IMR-90 (cell line): ENCODE results near the gene CABP2. TPM values are rescaled to one million over a fixed set of nuclear protein-coding genes. Genes with fewer than 3 reads are reported as not detected.

Source experiments
- ATAC-seq: fragments of 200-7000 bp; cut with Tn5 transposase; 2 replicates; pipeline ENCODE4 v1.9.1; 2020; ENCODE audit warnings: low read depth, mild to moderate bottlenecking, moderate library complexity
- BruUV-seq: library from RNA; stranded (reverse); fragments of 400-500 nt; replicated peaks from 2 replicates; lab custom pipeline; 2021; lab: Mats Ljungman, UMichigan
- CTCF ChIA-PET: fragments of 300-600 bp; formaldehyde crosslinking; extraction: SDS; loops from one replicate; lab custom pipeline; 2021; ENCODE audit warnings: antibody characterized with exemption; lab: Yijun Ruan, JAX
- POLR2A ChIA-PET: fragments of 300-600 bp; sonication (Branson Sonifier 250); formaldehyde crosslinking; loops from one replicate; lab custom pipeline; 2022; ENCODE audit warnings: antibody characterized with exemption; ENCODE audit not compliant: unreplicated experiment; lab: Charles Lee
- DNase-seq: peaks from one replicate; pipeline ENCODE4 v3.0.0; 2013
- H2AFZ ChIP-seq: replicated peaks from 2 replicates; pipeline ENCODE3; 2013; ENCODE audit warnings: low read length, mild to moderate bottlenecking; ENCODE audit not compliant: poor library complexity
- H2AK5ac ChIP-seq: 2 replicates; pipeline ENCODE4 v1.6.1; 2013; ENCODE audit warnings: low read depth, low read length, inconsistent platforms
- H2AK9ac ChIP-seq: replicated peaks from 2 replicates; pipeline ENCODE3; 2013; ENCODE audit warnings: mild to moderate bottlenecking, low read depth, low read length, moderate library complexity; ENCODE audit not compliant: poor library complexity
- H2BK120ac ChIP-seq: 2 replicates; pipeline ENCODE4 v1.6.1; 2013; ENCODE audit warnings: low read depth, low read length, inconsistent platforms
- H2BK15ac ChIP-seq: 3 replicates; pipeline ENCODE4 v1.6.1; 2013; ENCODE audit warnings: low read depth, low read length, inconsistent platforms
- H2BK20ac ChIP-seq: 2 replicates; pipeline ENCODE4 v1.6.1; 2013; ENCODE audit warnings: low read depth, mild to moderate bottlenecking, inconsistent platforms, low read length, moderate library complexity
- H2BK5ac ChIP-seq: 2 replicates; pipeline ENCODE4 v1.6.1; 2013; ENCODE audit warnings: mild to moderate bottlenecking, low read depth, low read length, inconsistent platforms; ENCODE audit not compliant: poor library complexity, severe bottlenecking
- H3K14ac ChIP-seq: replicated peaks from 2 replicates; pipeline ENCODE4 v1.6.1; 2013; ENCODE audit warnings: low read depth, low read length, inconsistent platforms
- H3K18ac ChIP-seq: 2 replicates; pipeline ENCODE4 v1.6.1; 2013; ENCODE audit warnings: low read depth, low read length, control low read depth
- H3K23ac ChIP-seq: 2 replicates; pipeline ENCODE4 v1.6.1; 2013; ENCODE audit warnings: low read depth, low read length, inconsistent platforms
- H3K27ac ChIP-seq: 2 replicates; pipeline ENCODE4 v1.5.1; 2013; ENCODE audit warnings: mild to moderate bottlenecking, control low read depth, low read length; ENCODE audit not compliant: insufficient read depth
- H3K27me3 ChIP-seq: 2 replicates; pipeline ENCODE4 v1.6.1; 2013; ENCODE audit warnings: low read length; ENCODE audit not compliant: control insufficient read depth, insufficient read depth
- H3K36me3 ChIP-seq: 2 replicates; pipeline ENCODE4 v1.6.1; 2013; ENCODE audit warnings: low read length, mixed read lengths; ENCODE audit not compliant: control insufficient read depth, insufficient read depth
- H3K4ac ChIP-seq: 2 replicates; pipeline ENCODE4 v1.6.1; 2013; ENCODE audit warnings: low read depth, low read length, inconsistent platforms
- H3K4me1 ChIP-seq: 2 replicates; pipeline ENCODE4 v1.6.1; 2013; ENCODE audit warnings: low read length, mixed read lengths; ENCODE audit not compliant: control insufficient read depth, insufficient read depth
- H3K4me2 ChIP-seq: 2 replicates; pipeline ENCODE4 v1.6.1; 2013; ENCODE audit warnings: low read depth, mild to moderate bottlenecking, control low read depth, low read length, moderate library complexity
- H3K4me3 ChIP-seq: 2 replicates; pipeline ENCODE4 v1.5.1; 2013; ENCODE audit warnings: low read depth, mild to moderate bottlenecking, control low read depth, low read length, moderate library complexity; ENCODE audit not compliant: insufficient read depth
- H3K56ac ChIP-seq: 2 replicates; pipeline ENCODE4 v1.6.1; 2013; ENCODE audit warnings: low read length, inconsistent platforms; ENCODE audit not compliant: insufficient read depth; ENCODE audit errors: extremely low read depth
- H3K79me1 ChIP-seq, 2 experiments: 2 replicates each; pipeline ENCODE4 v1.6.1; 2013; ENCODE audit warnings: low read length in 2 of 2, inconsistent platforms in 1 of 2, low read depth in 1 of 2
- H3K9ac ChIP-seq: 2 replicates; pipeline ENCODE4 v1.6.1; 2013; ENCODE audit warnings: low read depth, low read length, control low read depth
- H3K9me1 ChIP-seq: 2 replicates; pipeline ENCODE4 v1.6.1; 2013; ENCODE audit warnings: low read length, inconsistent platforms; ENCODE audit not compliant: insufficient read depth
- H3K9me3 ChIP-seq: 2 replicates; pipeline ENCODE4 v1.6.1; 2013; ENCODE audit warnings: low read length; ENCODE audit not compliant: control insufficient read depth, insufficient read depth
- H4K20me1 ChIP-seq: 2 replicates; pipeline ENCODE4 v1.6.1; 2013; ENCODE audit warnings: low read length, inconsistent platforms; ENCODE audit not compliant: insufficient read depth
- H4K5ac ChIP-seq: 2 replicates; pipeline ENCODE4 v1.6.1; 2013; ENCODE audit warnings: mild to moderate bottlenecking, low read depth, low read length, control low read depth
- H4K8ac ChIP-seq, 2 experiments: 2 replicates each; pipeline ENCODE4 v1.6.1; 2013; ENCODE audit warnings: low read depth in 2 of 2, low read length in 2 of 2, control low read depth in 1 of 2, inconsistent platforms in 1 of 2
- H4K91ac ChIP-seq: 2 replicates; pipeline ENCODE4 v1.6.1; 2013; ENCODE audit warnings: low read depth, low read length, inconsistent platforms; ENCODE audit not compliant: insufficient read depth
- WGBS, 2 experiments: methylation state at CpG; one replicate each; pipeline versions ENCODE4 v1.1.5 to v1.1.7; 2013; ENCODE audit warnings: missing lambda C conversion rate in 2 of 2; ENCODE audit not compliant: insufficient read length in 1 of 2; ENCODE audit errors: extremely low coverage in 2 of 2; 5-methylcytosine and 5-hydroxymethylcytosine counted together
- dilution Hi-C: fragments of 300-500 bp; cut with HindIII; formaldehyde crosslinking; loops from one replicate; pipeline ENCODE4 v1.14.3; 2018; ENCODE audit warnings: low sequenced_read_pairs; ENCODE audit not compliant: unreplicated experiment
- in situ Hi-C: fragments of 300-500 bp; cut with MboI; formaldehyde crosslinking; loops from 3 replicates; pipeline ENCODE4 v1.14.3; 2019; ENCODE audit warnings: low sequenced_read_pairs, inconsistent platforms, mixed read lengths
- intact Hi-C: fragments of 100-400 bp; cut with micrococcal nuclease; formaldehyde crosslinking; loops from 2 replicates; pipeline ENCODE4 v1.10.0; 2022
- polyA plus RNA-seq, 3 experiments: library from polyadenylated mRNA; depleted of rRNA; stranded (reverse); fragments of >200 nt; gene quantifications; 2 replicates each; pipeline ENCODE4 v1.2.3, GENCODE V29; 2012; ENCODE audit warnings: low replicate concordance in 1 of 3
- total RNA-seq: library from RNA; depleted of rRNA; stranded (reverse); fragments of >200 nt; gene quantifications from 2 replicates; pipeline ENCODE4 v1.2.3, GENCODE V29; 2012
- TF ChIP-seq, protein P1 (sequence below): conservative IDR thresholded peaks from 2 replicates; pipeline ENCODE4 v1.5.1; 2012; ENCODE audit warnings: mild to moderate bottlenecking, low read depth, low read length, improper control_type of control experiment

CABP2 gene
- total and polyA plus RNA-seq, 2 of the 4 experiments (the other 2 are of a cell fraction): not detected

DNA sequence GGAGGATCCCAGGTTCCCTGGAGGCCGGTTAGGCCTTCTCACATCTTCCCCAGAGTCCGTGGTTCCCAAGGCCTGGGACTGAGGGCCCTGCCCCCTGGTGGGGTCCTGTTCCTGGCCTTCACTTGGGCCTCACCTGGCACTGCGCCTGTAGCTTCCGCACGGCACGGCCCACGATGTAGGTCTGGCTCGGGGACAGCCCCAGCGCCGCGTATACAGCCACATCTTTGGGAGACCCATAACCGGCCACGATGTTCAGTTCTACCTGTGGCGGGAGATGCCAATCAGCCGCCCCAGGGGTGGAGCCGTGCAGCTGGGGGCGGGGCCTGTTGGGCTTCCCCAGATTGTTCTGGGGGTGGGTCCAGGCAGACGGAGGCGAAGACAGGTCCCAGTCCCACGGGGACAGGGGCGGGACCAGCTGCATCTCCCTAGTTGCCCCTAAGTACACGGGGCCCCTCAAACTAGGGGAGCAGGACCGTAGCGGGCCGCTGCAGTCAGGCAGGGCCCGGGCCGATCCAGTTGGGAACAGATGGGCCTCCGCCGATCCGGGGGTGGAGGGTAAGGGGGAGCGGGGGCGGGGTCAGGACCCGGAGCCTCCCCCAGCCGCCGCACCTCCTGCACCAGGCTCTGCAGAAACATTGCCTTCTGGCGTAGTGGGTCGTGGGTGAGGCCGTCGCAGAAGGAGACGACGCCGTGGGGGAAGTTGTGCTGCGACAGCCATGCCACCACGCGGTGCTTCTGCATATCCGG, 30.3 kb downstream of the CABP2 start:
- Histone ChIP-seq H2AK9ac (peak overlapping the region; percentile 37), H2BK5ac (no peak overlapping the region), H3K27me3 (no peaks in the 10 kb centered on the region), H3K36me3 (peaks cover 57% of the 10 kb centered on the region), H3K9me1 (peaks cover 4% of the 10 kb centered on the region; the same call in 1 of the 2 replicates), H3K9me3 (no peaks in the 10 kb centered on the region), H2BK20ac (no peak overlapping the region), H4K91ac (no peak overlapping the region), H4K8ac (no peak overlapping the region), H3K56ac (no peak overlapping the region), H3K4me1 (no peaks in the 10 kb centered on the region), H4K5ac (no peak overlapping the region), H2AK5ac (no peak overlapping the region), H3K4me2 (no peak overlapping the region), H2BK120ac (no peak overlapping the region), H3K18ac (no peak overlapping the region), H3K4me3 (no peak overlapping the region), H4K20me1 (no peaks in the 10 kb centered on the region; the same call in 1 of the 2 replicates), H2AFZ (no peak overlapping the region), H3K9ac (no peak overlapping the region), H3K4ac (no peak overlapping the region), H3K27ac (no peak overlapping the region), H3K14ac (no peak overlapping the region), H3K23ac (no peak overlapping the region), H3K79me1 (no peaks in the 10 kb centered on the region), H2BK15ac (no peak overlapping the region)
- dilution Hi-C loops: no loop called here
- DNase-seq (no peak), ATAC-seq (no peak)
- intact Hi-C loops: no loop called here
- ChIA-PET POLR2A (no interaction called here), CTCF (no interaction called here)
- TF ChIP-seq, protein P1, sequence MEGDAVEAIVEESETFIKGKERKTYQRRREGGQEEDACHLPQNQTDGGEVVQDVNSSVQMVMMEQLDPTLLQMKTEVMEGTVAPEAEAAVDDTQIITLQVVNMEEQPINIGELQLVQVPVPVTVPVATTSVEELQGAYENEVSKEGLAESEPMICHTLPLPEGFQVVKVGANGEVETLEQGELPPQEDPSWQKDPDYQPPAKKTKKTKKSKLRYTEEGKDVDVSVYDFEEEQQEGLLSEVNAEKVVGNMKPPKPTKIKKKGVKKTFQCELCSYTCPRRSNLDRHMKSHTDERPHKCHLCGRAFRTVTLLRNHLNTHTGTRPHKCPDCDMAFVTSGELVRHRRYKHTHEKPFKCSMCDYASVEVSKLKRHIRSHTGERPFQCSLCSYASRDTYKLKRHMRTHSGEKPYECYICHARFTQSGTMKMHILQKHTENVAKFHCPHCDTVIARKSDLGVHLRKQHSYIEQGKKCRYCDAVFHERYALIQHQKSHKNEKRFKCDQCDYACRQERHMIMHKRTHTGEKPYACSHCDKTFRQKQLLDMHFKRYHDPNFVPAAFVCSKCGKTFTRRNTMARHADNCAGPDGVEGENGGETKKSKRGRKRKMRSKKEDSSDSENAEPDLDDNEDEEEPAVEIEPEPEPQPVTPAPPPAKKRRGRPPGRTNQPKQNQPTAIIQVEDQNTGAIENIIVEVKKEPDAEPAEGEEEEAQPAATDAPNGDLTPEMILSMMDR: no peak
- in situ Hi-C loops: no loop called here
- BruUV-seq: no TSS peak
- WGBS, 2 experiments: 91% methylated on average over 21 of the region's 46 CpGs; no CpG with 5 or more reads in 1 of the 2 experiments
